Globus pallidus (tissue), 1 donor: Measurements from ENCODE around the gene TCF7.
A peak's percentile ranks its signal among the peaks of the same experiment; 100 is the strongest.

Source experiments
- DNase-seq: peaks from one replicate; pipeline ENCODE4 v3.0.0-alpha.2; 2015; ENCODE audit warnings: low spot score

TCF7 gene

GRCh38 chr5:134090522-134090921, 24.0 kb upstream of the TCF7 start:
- DNase-seq, result no peak

GRCh38 chr5:134091626-134092121, 22.8 kb upstream of the TCF7 start:
- peak; percentile 70 for DNase-seq

- no peak for DNase-seq
Observed at GRCh38 chr5:134092875-134093274, 21.6 kb upstream of the TCF7 start.

GRCh38 chr5:134093351-134093750, 21.1 kb upstream of the TCF7 start:
- no peak for DNase-seq

DNA sequence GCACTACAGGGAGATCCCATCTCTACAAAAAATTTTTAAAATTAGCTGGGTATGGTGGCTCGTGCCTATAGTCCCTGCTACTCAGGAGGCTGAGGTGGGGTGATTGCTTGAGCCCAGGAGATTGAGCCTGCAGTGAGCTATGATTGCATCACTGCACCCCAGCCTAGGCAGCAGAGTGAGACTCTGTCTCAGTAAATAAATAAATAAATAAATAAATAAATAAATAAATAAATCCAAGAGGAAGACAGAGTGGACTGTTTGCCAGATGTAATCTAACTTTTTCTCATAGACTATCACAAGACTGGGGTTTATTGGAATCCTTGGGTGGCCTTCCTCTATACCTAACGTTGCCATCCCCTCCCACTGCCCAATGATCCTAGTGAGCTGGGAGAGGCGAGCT, 19.2 kb upstream of the TCF7 start:
- DNase-seq, result no peak

DNA sequence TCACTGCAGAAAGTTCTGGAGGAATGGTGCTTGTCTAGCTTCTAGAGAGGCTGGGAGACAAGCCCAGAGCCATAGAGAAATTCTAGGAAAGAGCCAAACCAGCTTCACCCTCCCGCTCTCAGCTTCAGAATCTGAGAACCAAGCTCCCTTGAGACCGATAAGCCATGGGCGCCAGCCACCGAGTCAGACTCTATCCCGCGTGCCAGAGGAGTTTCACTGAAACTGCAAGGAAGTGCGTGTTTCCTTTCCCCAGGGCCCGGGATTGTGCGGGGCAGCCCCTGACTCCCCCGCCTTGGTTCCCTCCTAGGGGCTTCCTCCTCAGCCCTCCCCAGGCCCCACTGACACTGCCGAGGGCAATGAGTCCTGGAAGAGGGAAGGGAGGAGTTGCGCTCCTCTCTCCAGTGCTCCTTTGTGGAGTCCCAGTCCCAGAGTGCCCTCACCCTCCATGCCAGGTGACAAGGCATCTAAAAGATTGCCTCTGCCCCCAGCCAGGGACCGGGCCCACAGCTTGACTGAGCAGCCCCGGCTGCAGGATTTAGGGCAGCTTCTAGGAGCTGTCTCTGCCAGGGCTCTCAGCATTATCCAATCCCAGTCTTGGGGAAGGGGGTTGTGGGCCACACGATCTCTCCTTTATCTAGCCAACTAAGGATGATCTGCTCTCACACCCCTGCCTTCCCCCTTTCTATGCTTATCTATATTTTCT, 18.4 kb upstream of the TCF7 start:
- DNase-seq, result no peak

DNA sequence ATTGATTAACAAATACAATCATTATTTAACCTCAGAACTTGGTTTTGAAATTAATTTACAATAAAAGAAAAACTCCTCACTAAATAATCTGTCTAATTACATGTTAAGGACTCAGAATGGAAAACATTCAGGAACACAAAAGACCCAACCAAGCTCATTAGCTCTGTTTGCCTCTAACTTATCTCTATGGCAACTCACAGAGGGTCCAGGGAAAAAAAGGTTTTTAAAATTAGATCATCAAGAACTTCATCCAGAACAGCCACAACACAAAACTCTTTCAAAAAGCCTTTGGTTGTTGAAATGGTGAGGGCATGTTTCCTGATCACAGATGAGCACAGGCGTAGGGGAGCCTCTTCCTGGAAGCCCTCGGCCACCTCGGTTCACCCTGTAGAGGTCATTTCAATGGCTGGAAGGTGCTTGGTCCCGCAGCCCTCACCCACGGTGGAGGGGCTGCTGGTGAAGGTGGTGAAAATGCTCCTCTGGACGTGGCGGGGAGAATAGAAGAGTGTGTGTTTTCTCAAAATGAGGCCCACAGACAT, 17.2 kb upstream of the TCF7 start:
- DNase-seq, result no peak

DNA sequence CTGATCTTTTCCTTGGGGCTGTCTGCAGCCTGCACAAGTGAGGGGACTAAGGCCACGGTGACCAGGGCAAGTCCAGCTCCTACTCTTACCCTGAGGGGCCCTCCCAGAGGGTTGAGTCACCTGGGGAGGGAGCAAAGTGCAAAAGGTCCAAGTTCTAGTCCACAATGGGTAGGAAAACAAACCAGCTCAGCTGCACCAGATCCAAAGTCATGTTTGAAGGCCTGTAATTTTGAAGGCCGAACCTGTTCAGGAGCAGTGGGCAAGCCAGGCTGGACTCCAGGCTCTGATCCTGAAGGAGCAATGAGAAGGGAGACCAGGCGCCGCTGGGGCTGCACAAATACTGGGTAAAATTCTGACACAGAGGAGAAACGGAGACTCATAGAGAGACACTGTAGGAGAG, 15.8 kb upstream of the TCF7 start:
- no peak for DNase-seq

DNA sequence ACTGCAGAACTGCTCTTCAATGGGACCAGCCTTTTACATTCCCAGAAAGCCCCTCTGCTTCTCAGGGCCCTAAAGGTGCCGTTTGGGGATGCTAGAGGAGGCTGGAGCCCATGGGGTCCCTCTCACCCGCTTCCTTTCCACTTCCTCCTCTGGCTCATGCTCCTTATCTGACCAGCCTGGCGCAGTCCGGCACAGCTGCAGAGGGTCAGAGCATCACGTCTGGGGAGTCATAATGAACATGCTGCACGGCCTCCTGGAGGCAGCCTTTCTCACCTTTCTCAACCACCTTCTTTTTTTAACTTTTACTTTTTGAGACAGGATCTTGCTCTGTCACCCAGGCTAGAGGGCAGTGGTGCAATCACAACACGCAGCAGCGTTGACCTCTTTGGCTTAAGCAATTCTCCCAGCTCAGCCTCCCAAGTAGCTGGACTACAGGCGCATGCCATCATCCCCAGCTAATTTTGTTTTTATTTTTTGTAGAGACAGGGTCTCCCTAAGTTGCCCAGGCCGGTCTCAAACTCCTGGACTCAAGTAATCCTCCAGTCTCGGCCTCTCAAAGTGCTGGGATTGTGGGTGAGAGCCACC, 15.1 kb upstream of the TCF7 start:
- no peak for DNase-seq

DNA sequence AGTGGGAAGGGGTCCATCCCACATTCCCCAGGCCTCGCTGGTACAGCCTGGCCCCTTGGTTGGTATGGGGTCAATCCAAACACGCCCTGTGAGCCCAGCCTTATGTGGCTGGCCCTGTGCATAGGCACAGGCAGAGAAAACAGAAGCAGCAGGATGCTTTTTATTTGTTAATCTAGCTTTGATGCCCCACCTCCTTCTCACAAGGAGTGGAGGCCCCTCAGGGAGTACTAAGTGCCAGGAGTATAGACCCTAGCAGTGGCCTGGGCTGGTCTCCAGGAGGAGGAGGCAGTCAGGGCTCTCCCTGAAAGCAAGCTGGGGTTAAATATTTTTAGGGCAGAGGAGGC, 14.6 kb upstream of the TCF7 start:
- DNase-seq, result no peak

GRCh38 chr5:134100283-134101091, 14.0 kb upstream of the TCF7 start:
- no peak for DNase-seq

GRCh38 chr5:134101686-134102439, 12.6 kb upstream of the TCF7 start:
- DNase-seq, result peak; percentile 65

GRCh38 chr5:134103397-134103796, 11.1 kb upstream of the TCF7 start:
- no peak for DNase-seq

DNA sequence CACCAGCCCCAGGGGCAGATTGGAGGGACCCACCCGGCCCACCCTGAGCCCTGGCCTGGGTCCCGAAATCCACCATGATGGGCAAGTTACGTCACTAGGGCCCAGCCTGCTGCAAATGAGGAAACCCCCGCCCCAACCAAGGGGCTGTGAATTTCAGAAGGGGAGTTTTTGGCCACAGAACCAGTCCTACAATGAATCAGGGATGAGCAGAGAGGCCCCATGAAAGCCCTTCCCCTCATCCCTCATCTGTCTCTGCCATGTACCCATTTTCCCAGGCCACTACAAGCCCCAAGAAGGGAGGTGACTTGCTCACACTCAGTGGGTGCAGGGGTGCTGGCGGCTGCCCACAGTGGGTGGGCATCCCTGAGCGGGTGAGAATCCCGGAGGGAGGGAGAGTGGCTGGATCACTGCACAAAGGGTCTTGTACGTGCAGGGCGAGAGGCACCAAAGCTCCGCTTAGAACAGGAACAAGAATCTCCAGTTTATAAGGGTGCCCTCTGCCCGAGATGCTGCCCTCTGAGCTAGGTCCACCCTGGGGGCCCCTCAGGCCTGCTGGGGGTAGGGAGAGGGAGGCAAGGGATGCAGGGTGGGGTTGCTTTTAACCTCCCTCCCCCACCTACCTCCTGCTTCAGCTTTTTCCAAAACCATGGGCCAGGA, 10.4 kb upstream of the TCF7 start:
- DNase-seq, result no peak

DNA sequence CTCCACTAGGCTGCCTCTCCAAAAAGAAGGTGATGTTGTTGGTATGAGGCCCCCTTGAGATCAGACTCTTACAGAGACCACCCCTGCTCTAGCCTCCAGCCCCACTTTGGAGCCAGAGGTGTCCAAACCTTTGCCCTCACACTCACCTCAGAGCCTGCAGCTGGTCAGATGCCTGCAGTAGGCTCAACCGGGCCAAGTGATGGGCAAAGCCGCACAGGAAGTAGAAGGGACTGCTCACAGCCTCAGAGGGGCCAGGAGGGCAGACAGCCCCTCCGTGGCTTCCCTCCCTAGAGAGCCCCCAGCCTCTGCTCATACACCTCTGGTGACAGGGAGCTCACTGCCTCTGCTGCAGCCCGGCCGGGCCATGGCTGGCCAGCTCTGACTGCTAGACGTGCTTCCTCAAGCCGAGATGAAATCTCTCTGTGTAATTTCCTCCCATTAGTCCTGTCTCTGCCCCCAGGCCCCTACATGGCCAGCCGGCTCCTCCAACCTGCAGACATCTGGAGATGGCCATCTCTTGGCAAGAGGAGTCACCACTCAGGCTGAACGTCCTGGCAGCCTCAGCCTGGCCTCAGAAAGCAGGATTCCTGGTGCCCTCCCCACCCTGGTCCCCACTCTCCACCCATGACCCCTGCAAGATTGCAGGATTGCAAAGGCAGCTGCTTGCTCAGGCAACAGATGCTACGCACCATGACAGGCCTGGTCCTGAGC, 7.3 kb upstream of the TCF7 start:
- no peak for DNase-seq

- no peak for DNase-seq
Observed at GRCh38 chr5:134107779-134108178, 6.7 kb upstream of the TCF7 start.

- DNase-seq, result no peak
Observed at GRCh38 chr5:134110382-134110781, 4.1 kb upstream of the TCF7 start.

DNA sequence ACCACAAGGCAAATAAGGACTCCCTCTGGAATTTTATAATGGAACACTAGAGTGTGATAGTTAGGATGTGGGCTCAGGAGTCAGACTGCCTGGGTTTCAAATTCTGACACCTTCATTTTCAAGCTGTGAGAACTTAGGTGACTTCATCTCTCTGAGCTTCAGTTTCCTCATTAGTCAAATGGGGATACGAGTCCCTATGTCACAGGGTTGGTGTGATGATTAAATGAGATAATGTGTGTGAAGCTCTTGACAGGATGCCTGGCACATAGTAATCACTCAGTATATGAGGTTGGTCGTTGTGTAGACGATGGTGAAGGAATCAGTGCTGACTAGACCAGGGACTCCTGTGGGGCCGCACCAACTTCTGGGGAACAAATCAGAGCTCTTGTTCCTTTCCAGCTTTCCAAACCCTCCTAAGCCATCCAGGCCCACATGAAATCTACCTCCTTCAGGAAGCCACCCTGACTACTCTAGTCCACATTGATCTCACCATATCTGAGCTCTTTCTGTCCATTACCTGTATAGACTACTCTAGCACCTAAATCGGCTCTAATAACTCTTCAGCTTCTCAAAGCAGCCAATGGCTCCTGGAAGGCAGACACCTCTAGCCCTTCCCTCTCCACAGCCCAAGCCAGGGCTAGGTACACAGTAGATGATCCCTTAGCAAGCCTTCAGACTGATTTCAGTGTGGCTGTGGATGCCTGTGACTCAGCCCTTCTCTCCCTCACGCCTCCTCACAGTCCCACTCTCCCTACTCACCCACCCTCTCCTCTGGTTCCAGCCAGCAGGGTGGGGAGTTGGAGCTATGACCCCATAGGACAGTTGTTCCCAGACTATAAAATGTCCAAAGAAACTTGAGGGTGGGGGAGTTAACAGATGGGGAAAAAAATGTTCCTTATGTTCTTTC, 2.5 kb upstream of the TCF7 start:
- no peak for DNase-seq

DNA sequence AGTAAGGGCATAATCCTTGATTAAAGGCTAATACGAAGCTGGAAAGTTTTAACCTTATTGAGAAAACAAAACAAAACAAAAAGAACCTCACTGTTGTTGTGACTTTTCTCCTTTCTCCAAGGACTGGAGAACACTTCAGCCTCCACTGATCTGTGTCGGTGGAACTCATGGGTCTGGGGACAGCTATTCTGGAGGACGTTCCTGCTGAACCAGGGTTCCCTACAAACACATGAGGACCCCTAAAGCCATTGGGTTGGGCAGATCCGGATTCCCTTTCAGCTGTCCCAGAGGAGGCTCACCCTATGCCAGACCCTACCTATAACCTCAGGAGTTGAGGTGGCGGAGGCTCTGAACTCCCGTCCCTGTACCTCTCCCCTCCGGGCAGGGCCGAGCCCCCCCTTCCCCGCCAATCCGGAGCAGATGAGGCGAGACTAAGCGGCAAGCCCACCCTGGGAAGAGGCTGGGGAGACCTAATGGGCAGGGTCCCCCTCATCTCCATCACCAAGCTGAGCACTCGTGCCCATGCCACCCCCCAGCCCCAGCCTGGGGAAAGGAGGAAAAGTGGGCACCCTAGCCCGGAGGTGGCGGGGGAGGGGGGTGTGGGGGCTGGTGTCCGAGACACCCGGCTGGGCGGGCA, 1.6 kb upstream of the TCF7 start:
- no peak for DNase-seq
